Measurements from ENCODE around the gene MYO15B.

The MYO15B gene

DNA sequence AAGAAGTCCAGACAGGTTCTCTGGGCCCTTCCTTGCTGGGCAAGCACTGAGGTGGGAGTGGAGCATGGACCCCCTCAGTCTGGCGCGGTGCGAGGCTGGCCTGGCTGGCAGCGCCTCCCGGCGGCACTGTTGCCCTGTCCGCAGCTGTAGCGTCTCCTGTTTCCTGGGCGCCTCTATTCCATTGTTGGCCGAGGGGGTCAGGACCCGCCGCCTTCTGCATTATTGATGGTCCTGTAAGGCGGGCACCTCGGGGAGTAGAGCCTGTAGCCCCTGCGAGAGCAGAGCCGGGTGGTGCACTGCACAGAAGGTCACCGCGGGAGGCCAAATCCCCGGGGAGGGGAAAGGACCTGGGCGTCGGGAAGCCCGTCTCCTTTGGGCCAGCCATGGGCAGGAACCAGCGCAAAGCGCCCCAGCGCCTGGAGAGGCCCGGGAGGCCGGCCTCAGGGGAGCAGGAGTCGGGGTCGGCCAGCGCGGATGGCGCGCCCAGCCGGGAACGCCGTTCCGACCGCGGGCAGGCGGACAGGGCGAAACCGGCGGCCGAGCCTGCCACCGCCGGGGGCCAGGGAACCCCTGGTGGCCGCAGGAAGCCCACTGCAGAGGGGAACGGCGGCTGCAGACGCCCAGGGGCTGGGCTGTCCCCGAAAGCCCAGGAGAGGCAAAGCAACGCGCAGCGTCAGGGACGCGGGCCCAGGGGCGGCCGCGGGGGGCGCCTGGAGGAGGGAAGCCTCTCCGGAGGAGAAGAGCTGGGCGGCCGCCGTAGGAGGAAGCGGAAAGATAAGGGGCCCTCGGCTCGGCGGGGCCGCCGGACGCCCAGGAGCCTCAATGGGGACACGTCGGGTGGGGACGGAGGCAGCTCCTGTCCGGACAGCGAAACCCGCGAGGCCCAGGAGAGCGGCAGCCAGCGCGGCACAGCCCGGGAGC is at the start of gene MYO15B:
Gene MYO15B, plus strand, starts transcription at position 126 of the 921 bp plus-strand sequence. Its CDS starts 258 bp downstream, at position 384.
- TF ChIP-seq, protein P1, sequence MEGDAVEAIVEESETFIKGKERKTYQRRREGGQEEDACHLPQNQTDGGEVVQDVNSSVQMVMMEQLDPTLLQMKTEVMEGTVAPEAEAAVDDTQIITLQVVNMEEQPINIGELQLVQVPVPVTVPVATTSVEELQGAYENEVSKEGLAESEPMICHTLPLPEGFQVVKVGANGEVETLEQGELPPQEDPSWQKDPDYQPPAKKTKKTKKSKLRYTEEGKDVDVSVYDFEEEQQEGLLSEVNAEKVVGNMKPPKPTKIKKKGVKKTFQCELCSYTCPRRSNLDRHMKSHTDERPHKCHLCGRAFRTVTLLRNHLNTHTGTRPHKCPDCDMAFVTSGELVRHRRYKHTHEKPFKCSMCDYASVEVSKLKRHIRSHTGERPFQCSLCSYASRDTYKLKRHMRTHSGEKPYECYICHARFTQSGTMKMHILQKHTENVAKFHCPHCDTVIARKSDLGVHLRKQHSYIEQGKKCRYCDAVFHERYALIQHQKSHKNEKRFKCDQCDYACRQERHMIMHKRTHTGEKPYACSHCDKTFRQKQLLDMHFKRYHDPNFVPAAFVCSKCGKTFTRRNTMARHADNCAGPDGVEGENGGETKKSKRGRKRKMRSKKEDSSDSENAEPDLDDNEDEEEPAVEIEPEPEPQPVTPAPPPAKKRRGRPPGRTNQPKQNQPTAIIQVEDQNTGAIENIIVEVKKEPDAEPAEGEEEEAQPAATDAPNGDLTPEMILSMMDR (IDR thresholded peaks at IDR 0.05; ENCODE audit: low read depth, low read length, missing control alignments): no peak
- H3K4me3 ChIP-seq (replicated peaks; ENCODE audit: low read depth, low read length): no peak within 1 kb of the TSS; the same call in 1 of the 2 replicates
- DNase-seq (ENCODE audit: extremely low read depth, low read depth): no peak

DNA sequence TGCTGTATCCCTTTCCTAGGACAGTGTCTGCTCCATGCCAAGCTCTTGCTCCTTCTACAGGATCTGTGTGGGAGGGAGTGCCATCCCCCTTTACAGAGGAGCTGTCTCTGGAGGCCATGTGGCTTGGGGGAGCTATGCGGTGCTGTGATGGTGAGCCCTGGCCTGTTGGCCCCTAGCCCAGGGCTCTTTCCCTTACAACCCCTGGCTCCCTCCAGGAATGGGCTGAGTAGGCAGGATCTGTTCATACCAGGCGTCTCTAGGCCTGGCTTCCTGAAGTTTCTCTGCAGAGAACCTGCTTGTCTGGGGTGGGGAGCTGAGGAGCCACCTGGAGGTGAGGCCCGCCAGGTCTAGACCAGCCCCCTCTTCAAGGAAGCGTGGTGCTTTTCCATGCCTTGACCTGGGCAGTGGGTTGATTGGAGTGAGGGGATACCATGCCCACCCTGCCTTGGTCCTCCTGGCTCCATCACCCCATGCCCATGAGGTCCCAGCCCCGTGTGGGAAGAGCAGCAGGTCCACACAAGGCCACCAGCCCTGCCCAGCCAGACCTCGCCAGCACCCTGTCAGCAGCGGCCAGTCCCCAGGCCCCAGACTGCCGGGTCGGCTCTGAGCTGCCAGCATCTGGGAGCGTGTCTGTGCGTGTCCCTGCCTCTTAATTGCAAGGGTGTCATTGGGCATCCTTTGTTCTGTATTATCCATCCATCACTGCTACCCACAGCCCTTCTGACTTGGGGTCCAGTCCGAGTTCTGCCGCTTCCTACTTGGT is 47.5 kb upstream of the MYO15B start:
- TF ChIP-seq, protein P1 (IDR thresholded peaks at IDR 0.05; ENCODE audit: low read depth, low read length, missing control alignments): no peak
- no peak for DNase-seq (ENCODE audit: extremely low read depth, low read depth)

DNA sequence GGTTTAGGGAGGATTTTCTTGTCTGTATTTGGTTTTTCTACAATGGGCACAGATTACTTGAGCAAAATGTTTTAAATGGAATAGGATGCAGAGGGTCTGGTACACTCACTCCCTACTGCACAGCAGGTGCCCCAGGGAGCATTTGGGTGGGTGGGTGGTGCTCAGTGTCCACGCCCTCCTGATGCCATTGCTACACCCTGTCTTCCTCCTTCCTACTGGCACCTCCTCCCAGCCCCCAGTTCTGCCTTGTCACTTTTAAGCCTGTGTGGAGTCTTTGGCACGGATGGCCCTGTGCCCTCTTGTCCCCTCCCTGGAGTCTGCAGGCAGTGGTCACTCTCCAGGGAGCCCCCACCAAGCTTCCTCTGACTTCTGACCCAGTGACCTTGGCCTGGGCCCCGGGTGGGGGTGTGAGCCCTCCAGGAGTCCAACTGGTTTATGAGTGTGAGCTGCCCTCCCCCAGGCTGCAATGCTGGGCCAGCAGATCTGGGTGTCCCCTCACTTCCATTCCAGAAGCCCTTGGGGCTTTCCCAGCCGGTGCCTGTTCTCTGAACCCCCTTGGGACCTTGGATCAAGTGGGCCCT is 46.6 kb upstream of the MYO15B start:
- DNase-seq (ENCODE audit: extremely low read depth, low read depth): no peak
- no peak overlapping the region for H3K4me3 ChIP-seq (replicated peaks; ENCODE audit: low read depth, low read length)
- TF ChIP-seq, protein P1 (IDR thresholded peaks at IDR 0.05; ENCODE audit: low read depth, low read length, missing control alignments): no peak

More for the DNA sequence above, 47.5 kb upstream of the MYO15B start:
- H3K4me3 ChIP-seq (replicated peaks; ENCODE audit: low read depth, low read length): no peak overlapping the region

DNA sequence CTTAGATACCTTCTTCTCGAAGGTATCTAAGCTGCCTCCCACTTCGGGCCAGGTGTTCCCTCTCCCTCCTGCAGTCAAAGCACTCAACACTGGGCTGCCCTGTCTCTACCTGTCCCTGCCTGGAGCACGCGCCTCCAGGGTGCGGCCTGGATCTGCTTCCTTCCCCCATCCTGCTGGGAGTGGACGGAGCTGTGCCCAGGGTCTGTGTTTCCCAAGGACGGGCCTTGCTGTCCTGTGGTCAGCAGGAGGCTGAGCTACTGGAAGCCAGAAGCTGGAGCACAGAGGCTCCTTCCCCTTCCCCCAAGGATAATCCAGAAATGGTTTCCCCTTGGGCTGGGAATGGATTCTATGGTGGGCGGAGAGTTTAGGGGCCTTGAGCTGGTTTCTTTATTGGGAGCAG is 45.4 kb upstream of the MYO15B start:
- TF ChIP-seq, protein P1 (IDR thresholded peaks at IDR 0.05; ENCODE audit: low read depth, low read length, missing control alignments): no peak
- H3K4me3 ChIP-seq (replicated peaks; ENCODE audit: low read depth, low read length): no peak overlapping the region
- no peak for DNase-seq (ENCODE audit: extremely low read depth, low read depth)

DNA sequence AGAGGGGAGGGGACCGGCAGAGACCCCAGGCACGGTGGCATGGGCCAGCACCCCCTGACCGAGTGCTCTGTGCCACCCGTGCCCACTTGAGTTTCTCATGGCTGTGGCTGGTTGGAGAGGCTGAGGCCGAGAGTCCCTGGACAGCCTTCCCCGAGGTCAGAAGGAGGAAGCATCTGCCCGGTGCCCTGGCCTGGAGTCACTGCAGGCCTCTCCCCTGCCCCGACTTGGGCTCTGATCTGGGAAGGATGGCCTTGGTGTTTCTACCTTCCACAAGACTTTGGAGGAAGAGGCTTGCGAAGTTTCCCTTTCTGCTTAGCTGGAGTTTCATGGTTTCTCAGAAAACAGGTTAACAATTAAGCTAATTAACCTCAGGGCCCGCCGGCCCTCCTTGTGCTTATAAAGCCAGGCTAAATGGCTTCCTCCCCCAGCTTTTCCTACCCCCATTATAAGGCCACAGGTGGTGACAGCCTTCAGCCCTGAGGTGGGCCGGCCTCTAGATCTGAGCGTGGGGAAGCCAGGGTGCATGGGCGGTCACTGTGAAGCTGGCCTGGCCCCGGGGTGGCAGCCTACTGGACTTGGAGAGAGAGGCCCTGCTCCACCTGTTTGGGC is 44.8 kb upstream of the MYO15B start:
- no peak overlapping the region for H3K4me3 ChIP-seq (replicated peaks; ENCODE audit: low read depth, low read length)
- TF ChIP-seq, protein P1 (IDR thresholded peaks at IDR 0.05; ENCODE audit: low read depth, low read length, missing control alignments): no peak
- DNase-seq (ENCODE audit: extremely low read depth, low read depth): no peak

DNA sequence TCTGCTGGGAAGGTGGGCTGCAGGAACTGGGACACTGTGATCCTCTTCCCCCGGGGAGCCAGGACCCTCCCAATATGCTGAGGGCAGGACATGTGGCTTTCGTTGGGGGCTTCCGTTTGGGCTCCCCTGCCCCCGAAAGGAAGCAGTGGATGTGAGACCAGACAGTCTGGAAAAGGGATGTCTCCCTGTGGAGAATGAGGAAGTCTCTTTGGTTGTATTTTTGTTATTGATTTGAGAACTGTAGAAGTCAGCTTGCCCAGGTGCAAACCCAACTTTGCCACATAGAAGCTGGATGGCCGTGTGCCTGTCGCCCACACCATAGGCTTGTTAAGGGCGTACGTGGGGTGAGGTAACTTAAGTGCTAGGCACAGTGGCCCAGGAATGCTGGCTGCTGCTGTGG is 43.4 kb upstream of the MYO15B start:
- no peak for DNase-seq (ENCODE audit: extremely low read depth, low read depth)

More for the DNA sequence above, 43.4 kb upstream of the MYO15B start:
- TF ChIP-seq, protein P1 (IDR thresholded peaks at IDR 0.05; ENCODE audit: low read depth, low read length, missing control alignments): no peak
- H3K4me3 ChIP-seq (replicated peaks; ENCODE audit: low read depth, low read length): no peak overlapping the region
